K562 (cell line): ENCODE data around the gene FN3K. TPM values are rescaled to one million over a fixed set of nuclear protein-coding genes. Genes with fewer than 3 reads are reported as not detected.

Source experiments
- BCL6 ChIP-seq: fragments of 250-450 bp; sonication (Bioruptor Pico); IDR thresholded peaks from 2 replicates; pipeline ENCODE4 v1.4.0; 2020
- CBX3 ChIP-seq, 2 experiments: IDR thresholded peaks; 1 replicate in 1 of 2; 2 replicates in 1 of 2; pipeline ENCODE4 v1.6.1; 2012; ENCODE audit warnings: inconsistent platforms in 2 of 2, low read length in 2 of 2, borderline replicate concordance in 1 of 2, control low read depth in 1 of 2
- CREB3L1 ChIP-seq: fragments of 450-650 bp; IDR thresholded peaks from 2 replicates; pipeline ENCODE4 v1.6.1; 2014; ENCODE audit warnings: low read depth, mild to moderate bottlenecking, moderate library complexity, borderline replicate concordance
- CREBBP ChIP-seq: IDR thresholded peaks from one replicate; pipeline ENCODE4 v1.6.1; 2012; ENCODE audit warnings: low read depth, mild to moderate bottlenecking, control low read depth, inconsistent platforms, low read length
- DIDO1 ChIP-seq: fragments of 450-650 bp; IDR thresholded peaks from 2 replicates; pipeline ENCODE4 v1.6.1; 2016; ENCODE audit warnings: low read depth, missing biosample characterization, missing genetic modification characterization
- EP400 ChIP-seq: fragments of 450-650 bp; IDR thresholded peaks from 2 replicates; pipeline ENCODE4 v1.6.1; 2017; ENCODE audit warnings: antibody characterized with exemption, mild to moderate bottlenecking, moderate library complexity
- HCFC1 ChIP-seq: IDR thresholded peaks from 2 replicates; pipeline ENCODE4 v1.6.1; 2012; ENCODE audit warnings: low read depth, low read length, improper control_type of control experiment
- HIVEP1 ChIP-seq: fragments of 250-450 bp; sonication (Bioruptor Pico); IDR thresholded peaks from 2 replicates; pipeline ENCODE4 v1.4.0; 2020; ENCODE audit warnings: mild to moderate bottlenecking
- KLF16 ChIP-seq: IDR thresholded peaks from 2 replicates; pipeline ENCODE4 v1.6.1; 2016; ENCODE audit warnings: antibody characterized with exemption
- MTA3 ChIP-seq: fragments of 450-650 bp; formaldehyde crosslinking; IDR thresholded peaks from 2 replicates; pipeline ENCODE4 v1.6.1; 2017; ENCODE audit warnings: mild to moderate bottlenecking, borderline replicate concordance
- NFIC ChIP-seq: fragments of 450-650 bp; IDR thresholded peaks from 2 replicates; pipeline ENCODE4 v1.6.1; 2017; ENCODE audit warnings: mild to moderate bottlenecking, inconsistent platforms
- PHB2 ChIP-seq: fragments of 450-650 bp; IDR thresholded peaks from 2 replicates; pipeline ENCODE4 v1.6.1; 2017; ENCODE audit warnings: low read depth
- POLR2A ChIP-seq: fragments of 450-650 bp; conservative IDR thresholded peaks from 2 replicates; pipeline ENCODE4 v1.6.1; 2016
- PTBP1 ChIP-seq: fragments of 200-400 bp; formaldehyde crosslinking; IDR thresholded peaks from 2 replicates; pipeline ENCODE4 v1.6.1; 2017; ENCODE audit warnings: low read depth, low read length
- RBM25 ChIP-seq: fragments of 200-400 bp; formaldehyde crosslinking; IDR thresholded peaks from 2 replicates; pipeline ENCODE4 v1.6.1; 2018; ENCODE audit warnings: low read length, low read depth, moderate library complexity; ENCODE audit not compliant: severe bottlenecking
- SETDB1 ChIP-seq: IDR thresholded peaks from one replicate; pipeline ENCODE4 v1.6.1; 2012; ENCODE audit warnings: low read length, control low read depth, inconsistent platforms
- SIN3B ChIP-seq: fragments of 450-650 bp; IDR thresholded peaks from 2 replicates; pipeline ENCODE4 v1.6.1; 2017; ENCODE audit warnings: low read depth, mild to moderate bottlenecking, moderate library complexity
- SPI1 ChIP-seq: IDR thresholded peaks from 2 replicates; pipeline ENCODE4 v1.6.1; 2011; ENCODE audit warnings: low read depth, low read length, control low read depth, borderline replicate concordance
- TARDBP ChIP-seq: fragments of 450-650 bp; IDR thresholded peaks from 2 replicates; pipeline ENCODE4 v1.6.1; 2016
- TCF3 ChIP-seq: sonication (generic); formaldehyde crosslinking; IDR thresholded peaks from 2 replicates; pipeline ENCODE4 v1.4.0; 2020; ENCODE audit warnings: mild to moderate bottlenecking, missing genetic modification reagents
- USF1 ChIP-seq: sonication (generic); formaldehyde crosslinking; IDR thresholded peaks from 2 replicates; pipeline ENCODE4 v1.9.0; 2022; ENCODE audit warnings: mild to moderate bottlenecking, missing genetic modification reagents
- ZFP36 ChIP-seq: fragments of 150-350 bp; IDR thresholded peaks from 2 replicates; pipeline ENCODE4 v1.6.1; 2018; ENCODE audit warnings: low read length, low read depth; ENCODE audit not compliant: partially characterized antibody
- ZNF212 ChIP-seq: fragments of 450-650 bp; formaldehyde crosslinking; IDR thresholded peaks from 2 replicates; pipeline ENCODE4 v1.4.0; 2020; ENCODE audit warnings: mild to moderate bottlenecking
- ZNF41 ChIP-seq: fragments of 250-450 bp; sonication (Bioruptor Pico); conservative IDR thresholded peaks from 2 replicates; pipeline ENCODE4 v1.4.0; 2020; ENCODE audit warnings: mild to moderate bottlenecking
- polyA plus RNA-seq, 8 experiments: library from polyadenylated mRNA; depleted of rRNA in 4 of 8; stranded (reverse) in 5 of 8; unstranded in 3 of 8; fragments of >200 nt; fragmentation: Nextera tagmentation in 2 of 8; fragmentation: Illumina TruSeq in 1 of 8; extraction: Ambion mirVana in 2 of 8; extraction: Trizol in 1 of 8; gene quantifications; 2 replicates each; pipeline versions ENCODE4 v1.2.1 to v1.2.3, GENCODE V29; 2011 to 2014; ENCODE audit warnings: inconsistent platforms in 1 of 8, missing spikeins in 1 of 8
- total RNA-seq, 7 experiments: library from RNA; depleted of rRNA in 6 of 7; stranded (reverse); fragments of >200 nt in 6 of 7; fragmentation: Illumina TruSeq in 2 of 7; extraction: Trizol in 2 of 7; gene quantifications; 2 replicates each; pipeline versions ENCODE4 v1.2.1 to v1.2.3, GENCODE V29; 2011 to 2021; ENCODE audit warnings: low replicate concordance in 1 of 7
- TF ChIP-seq, protein P1 (sequence below): fragments of 250-450 bp; sonication (Bioruptor Pico); IDR thresholded peaks from 2 replicates; pipeline ENCODE4 v1.8.0; 2022; ENCODE audit warnings: moderate library complexity, mild to moderate bottlenecking, inconsistent platforms
- TF ChIP-seq, protein P2 (sequence below): sonication (generic); formaldehyde crosslinking; IDR thresholded peaks from 2 replicates; pipeline ENCODE4 v1.8.0; 2022; ENCODE audit warnings: missing genetic modification reagents, mild to moderate bottlenecking, borderline replicate concordance
- TF ChIP-seq, protein P3 (sequence below): sonication (generic); formaldehyde crosslinking; IDR thresholded peaks from 2 replicates; pipeline ENCODE4 v1.9.0; 2022; ENCODE audit warnings: mild to moderate bottlenecking, missing genetic modification reagents

FN3K gene
- total and polyA plus RNA-seq, 9 of the 15 experiments (the other 6 are each of a cell fraction or from before 2014, with no cell fraction given), result 0.08 to 22.7 (median 3.8) TPM

DNA sequence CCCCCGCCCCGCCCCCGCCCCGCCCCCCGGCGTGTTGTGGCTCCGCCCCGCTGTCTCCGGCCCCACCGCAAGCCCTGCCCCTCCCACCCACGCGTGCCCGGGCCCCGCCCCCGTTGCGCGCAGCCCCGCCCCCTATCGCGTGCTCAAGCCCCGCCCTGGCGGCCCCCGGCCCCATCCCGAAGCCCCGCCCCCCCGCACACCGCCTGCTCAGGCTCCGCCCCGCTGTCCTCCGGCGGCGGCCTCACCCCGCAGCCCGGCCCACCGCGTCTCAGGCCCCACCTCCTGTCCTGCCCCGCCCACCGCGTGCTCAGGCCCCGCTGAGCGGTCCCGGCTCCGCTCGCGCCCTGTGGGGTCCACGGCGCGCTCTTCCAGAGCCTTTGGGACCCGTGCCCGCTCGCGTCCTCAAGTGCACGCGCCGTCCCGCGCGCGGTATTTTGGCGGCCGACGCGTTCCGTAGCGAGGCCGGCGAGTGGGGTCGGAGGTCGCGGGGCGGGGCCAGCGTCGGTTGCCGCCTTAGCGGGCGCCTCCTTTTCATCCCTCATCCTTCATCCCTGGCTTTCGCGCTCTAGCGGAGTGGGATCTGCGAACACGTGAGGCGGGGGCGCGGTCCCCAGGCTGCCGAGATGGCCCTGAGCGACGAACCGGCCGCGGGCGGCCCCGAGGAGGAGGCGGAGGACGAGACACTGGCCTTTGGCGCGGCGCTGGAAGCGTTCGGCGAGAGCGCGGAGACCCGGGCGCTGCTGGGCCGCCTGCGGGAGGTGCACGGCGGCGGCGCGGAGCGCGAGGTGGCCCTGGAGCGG is 16.4 kb downstream of the FN3K start, which contains the start of gene TBCD (continued):
- TF ChIP-seq, protein P1, sequence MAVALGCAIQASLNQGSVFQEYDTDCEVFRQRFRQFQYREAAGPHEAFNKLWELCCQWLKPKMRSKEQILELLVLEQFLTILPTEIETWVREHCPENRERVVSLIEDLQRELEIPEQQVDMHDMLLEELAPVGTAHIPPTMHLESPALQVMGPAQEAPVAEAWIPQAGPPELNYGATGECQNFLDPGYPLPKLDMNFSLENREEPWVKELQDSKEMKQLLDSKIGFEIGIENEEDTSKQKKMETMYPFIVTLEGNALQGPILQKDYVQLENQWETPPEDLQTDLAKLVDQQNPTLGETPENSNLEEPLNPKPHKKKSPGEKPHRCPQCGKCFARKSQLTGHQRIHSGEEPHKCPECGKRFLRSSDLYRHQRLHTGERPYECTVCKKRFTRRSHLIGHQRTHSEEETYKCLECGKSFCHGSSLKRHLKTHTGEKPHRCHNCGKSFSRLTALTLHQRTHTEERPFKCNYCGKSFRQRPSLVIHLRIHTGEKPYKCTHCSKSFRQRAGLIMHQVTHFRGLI, result no peak
- peak; percentile 24; the same call in 1 of the 2 replicates for TF ChIP-seq TCF3 (CRISPR knock-in tag)
- TF ChIP-seq ZFP36, result peak; percentile 10
- TF ChIP-seq, protein P2, sequence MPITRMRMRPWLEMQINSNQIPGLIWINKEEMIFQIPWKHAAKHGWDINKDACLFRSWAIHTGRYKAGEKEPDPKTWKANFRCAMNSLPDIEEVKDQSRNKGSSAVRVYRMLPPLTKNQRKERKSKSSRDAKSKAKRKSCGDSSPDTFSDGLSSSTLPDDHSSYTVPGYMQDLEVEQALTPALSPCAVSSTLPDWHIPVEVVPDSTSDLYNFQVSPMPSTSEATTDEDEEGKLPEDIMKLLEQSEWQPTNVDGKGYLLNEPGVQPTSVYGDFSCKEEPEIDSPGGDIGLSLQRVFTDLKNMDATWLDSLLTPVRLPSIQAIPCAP, result no peak
- no peak for TF ChIP-seq HIVEP1 (CRISPR knock-in tag)
- TF ChIP-seq USF1 (CRISPR knock-in tag), result peak; percentile 79
- TF ChIP-seq KLF16, result peak; percentile 75
- TF ChIP-seq, protein P3, sequence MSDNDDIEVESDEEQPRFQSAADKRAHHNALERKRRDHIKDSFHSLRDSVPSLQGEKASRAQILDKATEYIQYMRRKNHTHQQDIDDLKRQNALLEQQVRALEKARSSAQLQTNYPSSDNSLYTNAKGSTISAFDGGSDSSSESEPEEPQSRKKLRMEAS (CRISPR knock-in tag), result peak; percentile 97
- TF ChIP-seq CBX3 (IDR thresholded peaks at IDR 0.05; ENCODE audit: borderline replicate concordance in 1 of 2, low read length in 2 of 2), result 0 out of 3 replicates have a peak, but pooled peaks of 1 of the 2 experiments have one; percentile 12
- TF ChIP-seq ZNF41 (CRISPR knock-in tag), result no peak
- TF ChIP-seq RBM25, result peak; percentile 48
- no peak for TF ChIP-seq BCL6 (CRISPR knock-in tag)
- peak; percentile 100 for TF ChIP-seq MTA3
- no peak for TF ChIP-seq SPI1
- TF ChIP-seq SIN3B, result peak; percentile 52; the same call in 1 of the 2 replicates
- no peak for TF ChIP-seq SETDB1
- peak; percentile 56; the same call in 1 of the 2 replicates for TF ChIP-seq CREB3L1
- peak; percentile 72; the same call in 1 of the 2 replicates for TF ChIP-seq DIDO1
- peak; percentile 71 for TF ChIP-seq NFIC
- no peak for TF ChIP-seq CREBBP
- peak; percentile 86 for TF ChIP-seq EP400
- no peak for TF ChIP-seq ZNF212 (CRISPR knock-in tag)
- TF ChIP-seq POLR2A, result peak; percentile 58
- peak; percentile 96 for TF ChIP-seq TARDBP
- no peak for TF ChIP-seq PTBP1
- TF ChIP-seq PHB2, result no peak
- peak; percentile 73 for TF ChIP-seq HCFC1
